GM20431 (cell line): ENCODE data around the gene ASPN.

ENCODE experiments used
- in situ Hi-C: fragments of 300-500 bp; cut with MseI, MboI; formaldehyde crosslinking; loops from one replicate; pipeline ENCODE4 v1.15.0; 2020; ENCODE audit warnings: low sequenced_read_pairs; ENCODE audit not compliant: unreplicated experiment

ASPN gene

GRCh38 chr9:92482329-92482728, at the start of gene ASPN:
ASPN (minus strand) TSS chr9:92482506.
- in situ Hi-C loops, result no loop called here

GRCh38 chr9:92530893-92531292, 48.6 kb upstream of the ASPN start:
- in situ Hi-C loops, result no loop called here

GRCh38 chr9:92529124-92529523, 46.8 kb upstream of the ASPN start:
- in situ Hi-C loops, result no loop called here

GRCh38 chr9:92528522-92528849, 46.2 kb upstream of the ASPN start:
- in situ Hi-C loops, result no loop called here

GRCh38 chr9:92527832-92528521, 45.7 kb upstream of the ASPN start:
- in situ Hi-C loops, result no loop called here

- in situ Hi-C loops, result no loop called here
Measured at GRCh38 chr9:92527291-92527828, 45.1 kb upstream of the ASPN start.

- in situ Hi-C loops, result no loop called here
Measured at GRCh38 chr9:92525306-92525705, 43.0 kb upstream of the ASPN start.

- in situ Hi-C loops, result no loop called here
Measured at GRCh38 chr9:92524881-92525280, 42.6 kb upstream of the ASPN start.

- in situ Hi-C loops, result no loop called here
Measured at GRCh38 chr9:92522983-92523970, 41.0 kb upstream of the ASPN start.

GRCh38 chr9:92520837-92521236, 38.5 kb upstream of the ASPN start:
- in situ Hi-C loops, result no loop called here

GRCh38 chr9:92518199-92518598, 35.9 kb upstream of the ASPN start:
- in situ Hi-C loops, result no loop called here

- in situ Hi-C loops, result no loop called here
Measured at GRCh38 chr9:92517046-92517445, 34.7 kb upstream of the ASPN start.

GRCh38 chr9:92516521-92516920, 34.2 kb upstream of the ASPN start:
- in situ Hi-C loops, result no loop called here

- in situ Hi-C loops, result no loop called here
Measured at GRCh38 chr9:92514635-92515034, 32.3 kb upstream of the ASPN start.

GRCh38 chr9:92513349-92513748, 31.0 kb upstream of the ASPN start:
- in situ Hi-C loops, result no loop called here

GRCh38 chr9:92512622-92513021, 30.3 kb upstream of the ASPN start:
- in situ Hi-C loops, result no loop called here

- in situ Hi-C loops, result no loop called here
Measured at GRCh38 chr9:92510747-92511146, 28.4 kb upstream of the ASPN start.

GRCh38 chr9:92509050-92509449, 26.7 kb upstream of the ASPN start:
- in situ Hi-C loops, result no loop called here

- in situ Hi-C loops, result no loop called here
Measured at GRCh38 chr9:92508018-92508820, 25.9 kb upstream of the ASPN start.

GRCh38 chr9:92507496-92507895, 25.2 kb upstream of the ASPN start:
- in situ Hi-C loops, result no loop called here
